Body of pancreas (tissue), 4 donors: ENCODE results near the gene TEX51.

ENCODE experiments used
- POLR2A ChIP-seq, 3 donors: fragments of 450-650 bp; IDR thresholded peaks; one replicate each; pipeline ENCODE4 v1.6.1; 2016; ENCODE audit warnings: antibody characterized with exemption in 3 of 3, mild to moderate bottlenecking in 2 of 3
- TF ChIP-seq, protein P1 (sequence below), 7 experiments: fragments of 450-650 bp in 4 of 7; fragments of 200-600 bp in 3 of 7; sonication (generic) in 3 of 7; IDR thresholded peaks; one replicate each; pipeline ENCODE4 v1.5.1; 2016 to 2019; ENCODE audit warnings: antibody characterized with exemption in 7 of 7

DNA sequence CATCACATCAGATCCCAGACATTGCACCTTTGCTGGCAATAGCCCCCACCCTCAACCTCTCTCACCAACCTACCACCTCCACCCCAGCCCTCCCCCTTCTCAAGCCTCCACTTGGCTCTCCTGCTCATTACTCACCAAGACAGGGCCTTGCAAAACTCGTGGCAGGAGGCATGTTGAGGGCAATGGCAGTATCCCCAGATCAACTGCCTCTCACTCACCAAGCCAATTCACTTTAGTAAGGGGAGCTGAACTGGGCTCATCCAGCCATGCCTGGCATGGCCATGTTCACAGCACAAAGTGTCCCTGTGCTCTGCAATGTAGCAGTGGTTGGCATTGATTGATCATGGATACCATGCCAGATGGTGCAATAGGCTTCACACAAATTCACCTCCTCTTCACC is 46.3 kb upstream of the TEX51 start:
- TF ChIP-seq, protein P1, sequence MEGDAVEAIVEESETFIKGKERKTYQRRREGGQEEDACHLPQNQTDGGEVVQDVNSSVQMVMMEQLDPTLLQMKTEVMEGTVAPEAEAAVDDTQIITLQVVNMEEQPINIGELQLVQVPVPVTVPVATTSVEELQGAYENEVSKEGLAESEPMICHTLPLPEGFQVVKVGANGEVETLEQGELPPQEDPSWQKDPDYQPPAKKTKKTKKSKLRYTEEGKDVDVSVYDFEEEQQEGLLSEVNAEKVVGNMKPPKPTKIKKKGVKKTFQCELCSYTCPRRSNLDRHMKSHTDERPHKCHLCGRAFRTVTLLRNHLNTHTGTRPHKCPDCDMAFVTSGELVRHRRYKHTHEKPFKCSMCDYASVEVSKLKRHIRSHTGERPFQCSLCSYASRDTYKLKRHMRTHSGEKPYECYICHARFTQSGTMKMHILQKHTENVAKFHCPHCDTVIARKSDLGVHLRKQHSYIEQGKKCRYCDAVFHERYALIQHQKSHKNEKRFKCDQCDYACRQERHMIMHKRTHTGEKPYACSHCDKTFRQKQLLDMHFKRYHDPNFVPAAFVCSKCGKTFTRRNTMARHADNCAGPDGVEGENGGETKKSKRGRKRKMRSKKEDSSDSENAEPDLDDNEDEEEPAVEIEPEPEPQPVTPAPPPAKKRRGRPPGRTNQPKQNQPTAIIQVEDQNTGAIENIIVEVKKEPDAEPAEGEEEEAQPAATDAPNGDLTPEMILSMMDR (IDR thresholded peaks at IDR 0.05): no peak
- TF ChIP-seq POLR2A (IDR thresholded peaks at IDR 0.05): no peak
